ENCODE results near the gene AMD1.

AMD1 gene

DNA sequence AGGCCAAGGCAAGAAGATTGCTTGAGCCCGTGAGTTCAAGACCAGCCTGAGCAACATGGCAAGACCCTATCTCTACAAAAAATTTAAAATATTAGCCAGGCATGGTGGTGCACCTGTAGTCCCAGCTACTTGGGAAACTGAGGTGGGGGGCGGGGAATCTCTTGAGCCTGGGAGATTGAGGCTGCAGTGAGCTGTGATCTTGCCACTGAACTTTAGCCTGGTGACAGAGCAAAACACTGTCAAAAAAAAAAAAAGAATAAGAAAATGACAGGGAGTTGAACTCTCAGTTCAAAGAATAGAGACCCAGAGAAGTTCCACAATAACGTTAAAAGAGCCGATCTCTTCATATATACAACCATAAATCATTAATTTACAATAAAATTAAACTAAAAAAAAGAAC lies 24.8 kb upstream of the AMD1 start:
- no peak overlapping the region for H3K4me3 ChIP-seq (ENCODE audit: low read length)
- TF ChIP-seq, protein P1, sequence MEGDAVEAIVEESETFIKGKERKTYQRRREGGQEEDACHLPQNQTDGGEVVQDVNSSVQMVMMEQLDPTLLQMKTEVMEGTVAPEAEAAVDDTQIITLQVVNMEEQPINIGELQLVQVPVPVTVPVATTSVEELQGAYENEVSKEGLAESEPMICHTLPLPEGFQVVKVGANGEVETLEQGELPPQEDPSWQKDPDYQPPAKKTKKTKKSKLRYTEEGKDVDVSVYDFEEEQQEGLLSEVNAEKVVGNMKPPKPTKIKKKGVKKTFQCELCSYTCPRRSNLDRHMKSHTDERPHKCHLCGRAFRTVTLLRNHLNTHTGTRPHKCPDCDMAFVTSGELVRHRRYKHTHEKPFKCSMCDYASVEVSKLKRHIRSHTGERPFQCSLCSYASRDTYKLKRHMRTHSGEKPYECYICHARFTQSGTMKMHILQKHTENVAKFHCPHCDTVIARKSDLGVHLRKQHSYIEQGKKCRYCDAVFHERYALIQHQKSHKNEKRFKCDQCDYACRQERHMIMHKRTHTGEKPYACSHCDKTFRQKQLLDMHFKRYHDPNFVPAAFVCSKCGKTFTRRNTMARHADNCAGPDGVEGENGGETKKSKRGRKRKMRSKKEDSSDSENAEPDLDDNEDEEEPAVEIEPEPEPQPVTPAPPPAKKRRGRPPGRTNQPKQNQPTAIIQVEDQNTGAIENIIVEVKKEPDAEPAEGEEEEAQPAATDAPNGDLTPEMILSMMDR (conservative IDR thresholded peaks at IDR 0.05; ENCODE audit: low read length), result no peak
- no peak for DNase-seq (ENCODE audit: low read depth)

- TF ChIP-seq, protein P1 (conservative IDR thresholded peaks at IDR 0.05; ENCODE audit: low read length), result no peak
- DNase-seq (ENCODE audit: low read depth), result no peak
- no peak overlapping the region for H3K4me3 ChIP-seq (ENCODE audit: low read length)
Measured at GRCh38 chr6:110852773-110853172, 21.8 kb upstream of the AMD1 start.

DNA sequence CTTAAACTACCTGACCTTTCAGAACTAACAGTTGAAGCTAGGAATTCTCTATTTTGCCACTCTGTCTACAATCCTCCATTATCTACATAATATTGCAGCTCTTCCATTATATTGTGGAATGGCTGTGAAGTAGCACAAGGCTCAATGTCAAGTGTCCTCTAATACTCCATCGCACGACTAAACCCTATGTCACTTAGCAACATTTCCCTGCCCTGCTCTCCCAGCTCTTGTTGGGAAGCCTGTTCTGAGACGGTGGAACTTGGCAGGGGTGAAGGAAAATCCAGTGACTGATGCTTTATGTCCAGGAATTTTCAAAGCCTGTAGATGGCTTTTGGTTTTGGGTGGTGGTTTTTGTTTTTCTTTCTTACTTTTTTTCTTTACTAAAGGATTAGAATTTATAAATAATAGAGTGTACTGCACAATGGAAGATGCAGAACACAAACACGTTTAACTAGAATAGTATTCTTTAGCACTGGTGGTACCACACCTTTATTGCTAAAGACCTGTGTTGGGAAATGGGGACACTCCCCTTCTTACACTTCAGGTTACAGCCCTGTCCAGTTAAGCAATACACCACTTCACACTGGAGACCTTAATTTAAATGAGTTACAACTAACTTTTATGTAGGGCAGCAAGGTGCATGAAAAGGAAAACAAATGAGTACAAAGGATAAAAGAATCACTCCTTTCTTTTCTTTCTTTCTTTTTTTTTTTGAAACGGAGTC lies 20.7 kb upstream of the AMD1 start:
- TF ChIP-seq, protein P1 (conservative IDR thresholded peaks at IDR 0.05; ENCODE audit: low read length), result no peak
- DNase-seq (ENCODE audit: low read depth), result no peak
- no peak overlapping the region for H3K4me3 ChIP-seq (ENCODE audit: low read length)

- TF ChIP-seq, protein P1 (conservative IDR thresholded peaks at IDR 0.05; ENCODE audit: low read length), result no peak
- DNase-seq (ENCODE audit: low read depth), result no peak
- H3K4me3 ChIP-seq (ENCODE audit: low read length), result no peak overlapping the region
Measured at GRCh38 chr6:110856296-110856695, 18.3 kb upstream of the AMD1 start.

DNA sequence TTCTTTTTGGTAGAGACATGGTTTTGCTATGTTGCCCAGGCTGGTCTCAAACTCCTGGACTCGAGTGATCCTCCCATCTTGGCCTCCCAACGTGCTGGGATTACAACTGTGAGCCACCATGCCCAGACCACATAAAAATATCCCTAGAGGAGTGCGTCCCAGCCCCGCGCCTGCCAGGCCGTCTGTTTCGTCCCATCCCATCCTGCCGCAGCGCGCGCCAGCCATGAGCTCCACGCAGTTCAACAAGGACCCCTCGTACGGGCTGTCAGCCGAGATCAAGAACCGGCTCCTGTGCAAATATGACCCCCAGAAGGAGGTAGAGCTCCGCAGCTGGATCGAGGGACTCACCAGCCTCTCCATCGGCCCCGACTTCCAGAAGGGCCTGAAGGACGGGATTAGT lies 16.6 kb upstream of the AMD1 start:
- TF ChIP-seq, protein P1 (conservative IDR thresholded peaks at IDR 0.05; ENCODE audit: low read length), result no peak
- no peak for DNase-seq (ENCODE audit: low read depth)
- no peak overlapping the region for H3K4me3 ChIP-seq (ENCODE audit: low read length)

- no peak overlapping the region for H3K4me3 ChIP-seq (ENCODE audit: low read length)
- TF ChIP-seq, protein P1 (conservative IDR thresholded peaks at IDR 0.05; ENCODE audit: low read length), result no peak
- no peak for DNase-seq (ENCODE audit: low read depth)
Measured at GRCh38 chr6:110858562-110859214, 15.9 kb upstream of the AMD1 start.

- TF ChIP-seq, protein P1 (conservative IDR thresholded peaks at IDR 0.05; ENCODE audit: low read length), result no peak
- no peak overlapping the region for H3K4me3 ChIP-seq (ENCODE audit: low read length)
- DNase-seq (ENCODE audit: low read depth), result no peak
Measured at GRCh38 chr6:110859335-110859792, 15.2 kb upstream of the AMD1 start.

Data from AG10803 (cell line).